ENCODE measurements around the gene HNF4A. TPM values are rescaled to one million over a fixed set of nuclear protein-coding genes. Genes with fewer than 3 reads are reported as not detected.

HNF4A gene
- total RNA-seq, 2 donors from 2014 or later, result 28.3 to 28.5 TPM

- Histone ChIP-seq H3K36me3 (replicated peaks in 1 of 2; ENCODE audit: insufficient read depth in 1 of 2, low read depth in 2 of 2) (no peaks in the 10 kb centered on the region), H3K27ac (no peak overlapping the region), H3K9me3 (no peaks in the 10 kb centered on the region), H3K27me3 (no peaks in the 10 kb centered on the region), H3K4me1 (peaks cover 3% of the 10 kb centered on the region), H3K4me3 (no peak overlapping the region)
- ATAC-seq, result no peak
- TF ChIP-seq POLR2A (IDR thresholded peaks at IDR 0.05), result no peak
- no peak for TF ChIP-seq CTCF (IDR thresholded peaks at IDR 0.05)
- intact Hi-C loops (cut with DNase I), result no loop called here
- 59 to 71% methylated on average over 12 to 15 of the region's 15 CpGs for WGBS, 2 donors
- no peak for DNase-seq
Measured at GRCh38 chr20:44336086-44336485, 19.4 kb upstream of the HNF4A start.

GRCh38 chr20:44336725-44337380 is 18.6 kb upstream of the HNF4A start, which contains the start of gene R3HDML:
R3HDML (plus strand) TSS chr20:44337043; CDS start chr20:44337158, 115 bp downstream.
- H3K4me1 ChIP-seq, result peaks cover 3% of the 10 kb centered on the region
- H3K36me3 ChIP-seq (replicated peaks in 1 of 2; ENCODE audit: insufficient read depth in 1 of 2, low read depth in 2 of 2), result no peaks in the 10 kb centered on the region
- H3K9me3 ChIP-seq, result no peaks in the 10 kb centered on the region
- no peak within 1 kb of the TSS for H3K27ac ChIP-seq
- ATAC-seq (no peak), DNase-seq (no peak)
- H3K27me3 ChIP-seq, result no peaks in the 10 kb centered on the region
- no peak within 1 kb of the TSS for H3K4me3 ChIP-seq
- 82 to 91% methylated on average over 3 to 16 of the region's 16 CpGs for WGBS, 2 donors
- no peak for TF ChIP-seq POLR2A (IDR thresholded peaks at IDR 0.05)
- no peak for TF ChIP-seq CTCF (IDR thresholded peaks at IDR 0.05)
- intact Hi-C loops (cut with DNase I), result no loop called here

GRCh38 chr20:44342248-44342647 is 13.3 kb upstream of the HNF4A start:
- Histone ChIP-seq H3K4me3 (no peak overlapping the region), H3K27me3 (no peaks in the 10 kb centered on the region), H3K9me3 (no peaks in the 10 kb centered on the region), H3K4me1 (no peaks in the 10 kb centered on the region), H3K27ac (no peak overlapping the region), H3K36me3 (replicated peaks in 1 of 2; ENCODE audit: insufficient read depth in 1 of 2, low read depth in 2 of 2) (no peaks in the 10 kb centered on the region)
- intact Hi-C loops (cut with DNase I), result no loop called here
- no peak for ATAC-seq
- DNase-seq, result no peak
- WGBS, 2 donors, result 74 to 83% methylated on average over 6 of the region's 6 CpGs
- TF ChIP-seq CTCF (IDR thresholded peaks at IDR 0.05), result no peak
- TF ChIP-seq POLR2A (IDR thresholded peaks at IDR 0.05), result no peak

- H3K36me3 ChIP-seq (replicated peaks in 1 of 2; ENCODE audit: insufficient read depth in 1 of 2, low read depth in 2 of 2), result no peaks in the 10 kb centered on the region
- no peaks in the 10 kb centered on the region for H3K4me1 ChIP-seq
- H3K27me3 ChIP-seq, result no peaks in the 10 kb centered on the region
- H3K9me3 ChIP-seq, result no peaks in the 10 kb centered on the region
- WGBS, 2 donors, result 82 to 90% methylated on average over 12 of the region's 12 CpGs
- DNase-seq, result no peak
- no peak for ATAC-seq
- H3K4me3 ChIP-seq, result no peak overlapping the region
- TF ChIP-seq CTCF (IDR thresholded peaks at IDR 0.05) (no peak), POLR2A (IDR thresholded peaks at IDR 0.05) (no peak)
- H3K27ac ChIP-seq, result no peak overlapping the region
- intact Hi-C loops (cut with DNase I), result no loop called here
Measured at GRCh38 chr20:44343162-44343675, 12.3 kb upstream of the HNF4A start.

- ATAC-seq (no peak), DNase-seq (no peak)
- H3K4me3 ChIP-seq, result no peak overlapping the region
- H3K27ac ChIP-seq, result no peak overlapping the region
- intact Hi-C loops (cut with DNase I), result no loop called here
- WGBS, 2 donors, result 48 to 55% methylated on average over 4 of the region's 4 CpGs
- no peaks in the 10 kb centered on the region for H3K27me3 ChIP-seq
- no peaks in the 10 kb centered on the region for H3K4me1 ChIP-seq
- H3K9me3 ChIP-seq, result no peaks in the 10 kb centered on the region
- TF ChIP-seq POLR2A (IDR thresholded peaks at IDR 0.05) (no peak), CTCF (IDR thresholded peaks at IDR 0.05) (no peak)
- H3K36me3 ChIP-seq (replicated peaks in 1 of 2; ENCODE audit: insufficient read depth in 1 of 2, low read depth in 2 of 2), result no peaks in the 10 kb centered on the region
Measured at GRCh38 chr20:44344723-44345122, 10.8 kb upstream of the HNF4A start.

All from body of pancreas (tissue), 4 donors.